ENCODE data around the gene UROS.

UROS gene

GRCh38 chr10:125838802-125839575, 15.9 kb upstream of the UROS start:
- CTCF ChIA-PET: no interaction called here
- TF ChIP-seq SCRT2 (tag by site-specific recombination; IDR thresholded peaks at IDR 0.05) (no peak), SCRT1 (tag by site-specific recombination; IDR thresholded peaks at IDR 0.05; ENCODE audit: borderline replicate concordance) (no peak), BCL6B (tag by site-specific recombination; IDR thresholded peaks at IDR 0.05) (no peak), ZNF626 (tag by site-specific recombination; IDR thresholded peaks at IDR 0.05) (no peak), ZNF639 (tag by site-specific recombination; IDR thresholded peaks at IDR 0.05) (no peak), ZSCAN18 (tag by site-specific recombination; IDR thresholded peaks at IDR 0.05) (no peak), ZNF350 (tag by site-specific recombination; IDR thresholded peaks at IDR 0.05) (no peak), ZNF292 (tag by site-specific recombination; IDR thresholded peaks at IDR 0.05; ENCODE audit: borderline replicate concordance, low read depth) (no peak), ZNF266 (tag by site-specific recombination; IDR thresholded peaks at IDR 0.05; ENCODE audit: low read depth) (no peak), ZBTB26 (tag by site-specific recombination; optimal IDR thresholded peaks at IDR 0.05) (no peak), ZEB2 (tag by site-specific recombination; IDR thresholded peaks at IDR 0.05) (no peak)
- H3K4me3 ChIP-seq (ENCODE audit: low read depth, low read length): no peak overlapping the region
- H3K36me3 ChIP-seq (ENCODE audit: control insufficient read depth in 2 of 2, insufficient read depth in 1 of 2, low read length in 2 of 2): peaks cover 58 to 88% of the 10 kb centered on the region in 2 experiments
- POLR2A ChIA-PET: no interaction called here
- no peaks in the 10 kb centered on the region for H3K9me3 ChIP-seq (ENCODE audit: control insufficient read depth, insufficient read depth, low read depth, low read length)
- H3K4me1 ChIP-seq (ENCODE audit: control insufficient read depth, insufficient read depth, low read length): no peaks in the 10 kb centered on the region
- H3K27ac ChIP-seq (ENCODE audit: extremely low read depth, low read depth, low read length): no peak overlapping the region

GRCh38 chr10:125836746-125837145, 13.7 kb upstream of the UROS start:
- CTCF ChIA-PET: no interaction called here
- H3K9me3 ChIP-seq (ENCODE audit: control insufficient read depth, insufficient read depth, low read depth, low read length): no peaks in the 10 kb centered on the region
- TF ChIP-seq ZNF585B (tag by site-specific recombination; IDR thresholded peaks at IDR 0.05): no peak
- POLR2A ChIA-PET: no interaction called here
- H3K36me3 ChIP-seq (ENCODE audit: control insufficient read depth in 2 of 2, insufficient read depth in 1 of 2, low read length in 2 of 2): peaks cover 70 to 91% of the 10 kb centered on the region in 2 experiments
- H3K27ac ChIP-seq (ENCODE audit: extremely low read depth, low read depth, low read length): no peak overlapping the region
- H3K4me1 ChIP-seq (ENCODE audit: control insufficient read depth, insufficient read depth, low read length): no peaks in the 10 kb centered on the region
- H3K4me3 ChIP-seq (ENCODE audit: low read depth, low read length): no peak overlapping the region

- H3K4me1 ChIP-seq (ENCODE audit: control insufficient read depth, insufficient read depth, low read length): peaks cover 10% of the 10 kb centered on the region; the same call in 1 of the 2 replicates
- no peak overlapping the region for H3K27ac ChIP-seq (ENCODE audit: extremely low read depth, low read depth, low read length)
- H3K4me3 ChIP-seq (ENCODE audit: low read depth, low read length): no peak overlapping the region
- peaks cover 53 to 86% of the 10 kb centered on the region in 2 experiments for H3K36me3 ChIP-seq (ENCODE audit: control insufficient read depth in 2 of 2, insufficient read depth in 1 of 2, low read length in 2 of 2)
- ChIA-PET POLR2A (no interaction called here), CTCF (no interaction called here)
- no peaks in the 10 kb centered on the region for H3K9me3 ChIP-seq (ENCODE audit: control insufficient read depth, insufficient read depth, low read depth, low read length)
- TF ChIP-seq ATF2 (tag by site-specific recombination; IDR thresholded peaks at IDR 0.05; ENCODE audit: low read depth): peak; percentile 66; the same call in 1 of the 2 replicates
- TF ChIP-seq ZIC2 (tag by site-specific recombination; IDR thresholded peaks at IDR 0.05): no peak
- TF ChIP-seq ZNF174 (tag by site-specific recombination; IDR thresholded peaks at IDR 0.05): no peak
- TF ChIP-seq ZNF639 (tag by site-specific recombination; IDR thresholded peaks at IDR 0.05): no peak
- TF ChIP-seq ZNF133 (tag by site-specific recombination; IDR thresholded peaks at IDR 0.05): no peak
- no peak for TF ChIP-seq ZNF280D (tag by site-specific recombination; IDR thresholded peaks at IDR 0.05)
- TF ChIP-seq YY1 (tag by site-specific recombination; IDR thresholded peaks at IDR 0.05): no peak
- TF ChIP-seq ZNF121 (tag by site-specific recombination; IDR thresholded peaks at IDR 0.05): no peak
These were observed 5.3 kb upstream of the UROS start for GRCh38 chr10:125828311-125828710.
